IPS-18a (cell line): ENCODE data around the gene DOP1A.

Experiments
- H3K27ac ChIP-seq: one replicate; pipeline ENCODE4 v1.5.1; 2013; ENCODE audit warnings: low read length
- H3K27me3 ChIP-seq: one replicate; pipeline ENCODE4 v1.6.1; 2013; ENCODE audit warnings: mild to moderate bottlenecking, low read length; ENCODE audit not compliant: control insufficient read depth, insufficient read depth
- H3K36me3 ChIP-seq: one replicate; pipeline ENCODE4 v1.6.1; 2013; ENCODE audit warnings: low read depth, low read length; ENCODE audit not compliant: control insufficient read depth
- H3K4me1 ChIP-seq: one replicate; pipeline ENCODE4 v1.6.1; 2013; ENCODE audit warnings: low read depth, low read length; ENCODE audit not compliant: control insufficient read depth
- H3K4me3 ChIP-seq: one replicate; pipeline ENCODE4 v1.5.1; 2013; ENCODE audit warnings: low read length
- H3K9ac ChIP-seq: one replicate; pipeline ENCODE4 v1.6.1; 2013; ENCODE audit warnings: mild to moderate bottlenecking, low read length, moderate library complexity
- H3K9me3 ChIP-seq: one replicate; pipeline ENCODE4 v1.6.1; 2013; ENCODE audit warnings: low read depth, low read length; ENCODE audit not compliant: control insufficient read depth

DOP1A gene

GRCh38 chr6:83067448-83068439, at the start of gene DOP1A:
Gene DOP1A, plus strand, starts transcription at chr6:83067671. Its CDS starts 29,307 bp downstream, at chr6:83096978.
- Histone ChIP-seq H3K9me3 (no peaks in the 10 kb centered on the region), H3K27me3 (no peaks in the 10 kb centered on the region), H3K27ac (peak within 1 kb of the TSS; percentile 80), H3K4me1 (peaks cover 41% of the 10 kb centered on the region), H3K4me3 (peak within 1 kb of the TSS; percentile 67), H3K9ac (peak within 1 kb of the TSS; percentile 78), H3K36me3 (peaks cover under 1% of the 10 kb centered on the region)

- H3K36me3 ChIP-seq, result peaks cover 32% of the 10 kb centered on the region
- H3K4me1 ChIP-seq, result no peaks in the 10 kb centered on the region
- H3K27me3 ChIP-seq, result no peaks in the 10 kb centered on the region
- H3K9me3 ChIP-seq, result no peaks in the 10 kb centered on the region
- H3K4me3 ChIP-seq, result no peak overlapping the region
- H3K27ac ChIP-seq, result no peak overlapping the region
- no peak overlapping the region for H3K9ac ChIP-seq
Observed at GRCh38 chr6:83019741-83020140, 47.7 kb upstream of the DOP1A start.

GRCh38 chr6:83031689-83032088, 35.8 kb upstream of the DOP1A start:
- Histone ChIP-seq H3K27me3 (no peaks in the 10 kb centered on the region), H3K9me3 (peaks cover 12% of the 10 kb centered on the region), H3K36me3 (peaks cover 10% of the 10 kb centered on the region)

GRCh38 chr6:83038246-83038645, 29.2 kb upstream of the DOP1A start:
- Histone ChIP-seq H3K4me1 (no peaks in the 10 kb centered on the region), H3K27ac (no peak overlapping the region), H3K36me3 (peaks cover 6% of the 10 kb centered on the region)

More at GRCh38 chr6:83031689-83032088, 35.8 kb upstream of the DOP1A start:
- Histone ChIP-seq H3K27ac (no peak overlapping the region), H3K4me3 (no peak overlapping the region), H3K4me1 (no peaks in the 10 kb centered on the region), H3K9ac (no peak overlapping the region)

GRCh38 chr6:83042467-83043053, 24.9 kb upstream of the DOP1A start:
- H3K27ac ChIP-seq, result no peak overlapping the region
- H3K4me1 ChIP-seq, result peaks cover 8% of the 10 kb centered on the region
- no peaks in the 10 kb centered on the region for H3K27me3 ChIP-seq
- H3K36me3 ChIP-seq, result no peaks in the 10 kb centered on the region
- H3K9ac ChIP-seq, result no peak overlapping the region
- no peak overlapping the region for H3K4me3 ChIP-seq
- no peaks in the 10 kb centered on the region for H3K9me3 ChIP-seq

More at GRCh38 chr6:83038246-83038645, 29.2 kb upstream of the DOP1A start:
- Histone ChIP-seq H3K4me3 (no peak overlapping the region), H3K9ac (no peak overlapping the region), H3K9me3 (peaks cover 4% of the 10 kb centered on the region), H3K27me3 (no peaks in the 10 kb centered on the region)

GRCh38 chr6:83044091-83044768, 23.2 kb upstream of the DOP1A start:
- Histone ChIP-seq H3K9me3 (no peaks in the 10 kb centered on the region), H3K4me1 (peaks cover 9% of the 10 kb centered on the region), H3K9ac (no peak overlapping the region), H3K36me3 (peaks cover 1% of the 10 kb centered on the region), H3K27ac (no peak overlapping the region), H3K27me3 (no peaks in the 10 kb centered on the region), H3K4me3 (no peak overlapping the region)

- Histone ChIP-seq H3K27ac (peak overlapping the region; percentile 65), H3K36me3 (peaks cover 9% of the 10 kb centered on the region), H3K9ac (no peak overlapping the region), H3K4me1 (peaks cover 9% of the 10 kb centered on the region), H3K4me3 (no peak overlapping the region), H3K27me3 (no peaks in the 10 kb centered on the region), H3K9me3 (no peaks in the 10 kb centered on the region)
Observed at GRCh38 chr6:83047065-83047754, 20.3 kb upstream of the DOP1A start.

GRCh38 chr6:83051377-83052172, 15.9 kb upstream of the DOP1A start:
- Histone ChIP-seq H3K27ac (no peak overlapping the region), H3K36me3 (peaks cover 15% of the 10 kb centered on the region)

GRCh38 chr6:83053678-83054077, 13.8 kb upstream of the DOP1A start:
- H3K4me1 ChIP-seq, result no peaks in the 10 kb centered on the region
- H3K36me3 ChIP-seq, result peaks cover 25% of the 10 kb centered on the region
- H3K4me3 ChIP-seq, result no peak overlapping the region
- no peaks in the 10 kb centered on the region for H3K27me3 ChIP-seq
- no peaks in the 10 kb centered on the region for H3K9me3 ChIP-seq
- H3K27ac ChIP-seq, result no peak overlapping the region
- no peak overlapping the region for H3K9ac ChIP-seq

More at GRCh38 chr6:83051377-83052172, 15.9 kb upstream of the DOP1A start:
- Histone ChIP-seq H3K4me1 (peaks cover 9% of the 10 kb centered on the region), H3K9me3 (no peaks in the 10 kb centered on the region), H3K4me3 (no peak overlapping the region), H3K27me3 (no peaks in the 10 kb centered on the region), H3K9ac (no peak overlapping the region)

GRCh38 chr6:83055366-83055964, 12.0 kb upstream of the DOP1A start:
- Histone ChIP-seq H3K27me3 (no peaks in the 10 kb centered on the region), H3K9me3 (no peaks in the 10 kb centered on the region), H3K36me3 (peaks cover 21% of the 10 kb centered on the region), H3K9ac (no peak overlapping the region), H3K4me3 (no peak overlapping the region), H3K4me1 (no peaks in the 10 kb centered on the region), H3K27ac (no peak overlapping the region)
